ENCODE data around the gene ATG9B.
"Not testable (repeated sequence)": the region's sequence is repeated elsewhere in the genome, so short reads cannot be mapped to it uniquely, and the experiment has no call there.

ATG9B gene

DNA sequence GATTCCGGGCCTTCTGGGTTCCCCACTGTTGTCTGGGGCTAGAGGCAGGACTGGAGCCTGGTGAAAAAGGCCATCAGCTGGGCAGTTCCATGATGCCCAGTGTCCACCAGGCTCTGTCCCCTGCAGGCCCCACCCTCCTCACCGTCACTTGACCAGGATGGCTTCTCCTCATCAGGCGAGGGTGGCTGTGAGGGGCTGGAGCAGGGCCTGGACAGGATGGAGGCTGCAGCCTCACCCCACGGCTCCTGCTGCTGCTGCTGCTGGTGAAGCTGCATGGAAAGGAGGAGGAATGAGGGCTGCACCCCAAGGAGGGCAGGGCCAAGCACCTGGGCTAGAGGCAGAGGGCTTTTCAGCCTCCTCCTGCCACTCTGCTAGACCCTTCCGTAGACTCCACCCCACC lies 8.3 kb downstream of the ATG9B start:
- no peak for DNase-seq

DNA sequence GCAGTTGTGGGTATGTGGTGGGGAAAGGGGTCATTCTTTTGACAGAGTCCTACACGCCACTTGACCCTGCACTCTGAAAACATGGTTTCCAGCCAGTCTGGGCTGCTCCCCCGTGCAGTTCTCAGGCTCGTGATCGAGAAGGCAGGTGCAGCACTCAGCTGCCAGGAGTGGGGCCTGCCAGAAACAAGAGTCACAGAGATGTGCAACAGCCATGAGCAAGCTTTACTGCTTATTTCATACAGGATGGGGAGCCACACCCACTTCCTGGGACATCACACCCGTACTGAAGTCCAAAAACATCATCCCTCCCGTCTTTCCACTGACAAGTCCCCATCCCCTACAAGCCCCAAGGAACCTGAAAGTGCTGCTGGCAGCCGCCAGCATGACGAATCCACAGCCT lies 9.3 kb downstream of the ATG9B start:
- no peak for DNase-seq

DNA sequence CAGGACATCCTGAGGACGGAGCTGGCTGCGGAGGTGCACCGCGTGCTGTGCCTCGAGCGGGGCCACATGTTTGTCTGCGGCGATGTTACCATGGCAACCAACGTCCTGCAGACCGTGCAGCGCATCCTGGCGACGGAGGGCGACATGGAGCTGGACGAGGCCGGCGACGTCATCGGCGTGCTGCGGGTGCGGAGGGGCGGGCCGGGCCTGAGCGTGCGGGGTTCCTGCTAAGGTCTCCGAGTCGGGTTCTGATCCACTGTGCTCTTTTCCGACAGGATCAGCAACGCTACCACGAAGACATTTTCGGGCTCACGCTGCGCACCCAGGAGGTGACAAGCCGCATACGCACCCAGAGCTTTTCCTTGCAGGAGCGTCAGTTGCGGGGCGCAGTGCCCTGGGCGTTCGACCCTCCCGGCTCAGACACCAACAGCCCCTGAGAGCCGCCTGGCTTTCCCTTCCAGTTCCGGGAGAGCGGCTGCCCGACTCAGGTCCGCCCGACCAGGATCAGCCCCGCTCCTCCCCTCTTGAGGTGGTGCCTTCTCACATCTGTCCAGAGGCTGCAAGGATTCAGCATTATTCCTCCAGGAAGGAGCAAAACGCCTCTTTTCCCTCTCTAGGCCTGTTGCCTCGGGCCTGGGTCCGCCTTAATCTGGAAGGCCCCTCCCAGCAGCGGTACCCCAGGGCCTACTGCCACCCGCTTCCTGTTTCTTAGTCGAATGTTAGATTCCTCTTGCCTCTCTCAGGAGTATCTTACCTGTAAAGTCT lies 10.4 kb downstream of the ATG9B start:
- DNase-seq, result no peak

DNA sequence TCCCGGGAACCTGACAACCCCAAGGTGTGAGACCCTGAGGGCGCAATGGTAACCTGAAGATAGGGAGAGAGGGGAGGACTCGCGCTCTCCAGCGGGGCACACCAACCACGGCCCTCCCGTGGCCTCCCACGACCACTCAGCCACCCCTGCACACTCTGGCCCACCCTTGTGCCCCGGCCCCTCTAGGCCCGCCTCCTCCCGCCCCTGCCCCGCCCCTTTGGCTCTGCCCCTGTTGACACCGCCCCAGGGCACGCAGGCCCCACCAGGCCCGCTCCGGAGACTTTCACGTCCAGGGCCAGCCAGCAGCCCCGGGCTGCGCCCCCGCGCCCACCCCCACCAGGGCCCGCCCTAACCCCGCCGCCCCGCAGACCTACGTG lies 10.9 kb downstream of the ATG9B start:
- DNase-seq, result no peak

DNA sequence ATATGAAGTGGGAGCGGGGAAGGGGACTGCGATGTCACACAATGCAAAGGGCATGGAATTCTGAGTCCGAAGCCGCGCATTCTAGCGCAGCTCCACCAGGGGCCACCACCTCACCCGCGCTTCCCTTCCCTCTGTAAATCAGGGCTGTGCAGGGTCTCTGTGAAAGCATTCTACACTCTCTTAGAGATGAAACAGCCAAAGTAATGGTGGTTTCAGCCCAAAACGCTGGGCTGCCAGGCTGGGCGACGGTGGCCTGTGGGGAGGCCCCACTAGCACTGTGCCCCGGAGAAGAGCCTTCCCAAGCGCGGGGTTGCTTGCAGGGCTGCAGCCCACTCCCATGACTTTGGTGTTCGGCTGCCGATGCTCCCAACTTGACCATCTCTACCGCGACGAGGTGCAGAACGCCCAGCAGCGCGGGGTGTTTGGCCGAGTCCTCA lies 11.4 kb downstream of the ATG9B start:
- no peak for DNase-seq

DNA sequence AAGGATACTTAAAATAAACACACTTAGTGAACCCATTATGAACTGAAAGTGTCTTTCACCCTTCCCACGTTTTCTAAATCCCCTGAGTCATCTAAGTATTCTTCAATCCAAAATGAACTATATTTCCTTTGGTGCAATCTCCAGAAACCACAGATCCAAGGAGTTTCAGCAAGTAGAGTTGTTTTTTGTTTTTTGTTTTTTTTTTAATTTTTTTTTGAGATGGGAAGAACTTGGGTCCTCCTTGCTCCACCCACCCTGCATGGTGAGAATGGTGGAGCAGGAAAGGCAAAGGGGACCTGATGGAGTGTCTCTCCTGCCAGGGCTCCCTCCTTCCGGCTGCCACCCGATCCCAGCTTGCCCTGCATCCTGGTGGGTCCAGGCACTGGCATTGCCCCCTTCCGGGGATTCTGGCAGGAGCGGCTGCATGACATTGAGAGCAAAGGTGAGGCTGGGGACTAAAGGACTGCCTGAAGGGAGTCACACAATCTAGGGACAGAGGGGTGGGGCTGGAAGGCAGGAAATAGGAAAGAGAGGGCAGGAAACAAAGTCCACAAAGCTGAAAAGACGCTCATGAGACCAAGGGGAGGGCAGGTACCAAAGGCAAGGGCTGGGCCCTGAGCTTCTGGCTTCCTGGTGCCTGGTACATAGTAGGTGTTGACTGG lies 12.1 kb downstream of the ATG9B start:
- DNase-seq, result no peak

DNA sequence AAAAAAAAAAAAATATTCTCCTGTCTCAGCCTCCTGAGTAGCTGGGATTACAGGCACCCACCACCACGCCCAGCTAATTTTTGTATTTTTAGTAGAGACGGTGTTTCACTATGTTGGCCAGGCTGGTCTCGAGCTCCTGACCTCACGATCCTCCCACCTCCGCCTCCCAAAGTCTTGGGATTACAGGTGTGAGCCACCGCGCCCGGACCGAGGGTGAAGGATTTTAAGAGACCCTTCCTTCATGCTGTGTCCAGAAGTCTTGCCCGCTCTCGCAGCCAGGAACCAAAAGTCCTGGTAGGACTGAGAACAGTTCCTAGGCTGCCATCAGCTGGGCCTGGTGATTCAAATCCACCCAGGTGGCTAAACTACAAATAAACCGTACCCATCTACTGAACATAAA lies 12.7 kb downstream of the ATG9B start:
- DNase-seq, result not testable (repeated sequence)

DNA sequence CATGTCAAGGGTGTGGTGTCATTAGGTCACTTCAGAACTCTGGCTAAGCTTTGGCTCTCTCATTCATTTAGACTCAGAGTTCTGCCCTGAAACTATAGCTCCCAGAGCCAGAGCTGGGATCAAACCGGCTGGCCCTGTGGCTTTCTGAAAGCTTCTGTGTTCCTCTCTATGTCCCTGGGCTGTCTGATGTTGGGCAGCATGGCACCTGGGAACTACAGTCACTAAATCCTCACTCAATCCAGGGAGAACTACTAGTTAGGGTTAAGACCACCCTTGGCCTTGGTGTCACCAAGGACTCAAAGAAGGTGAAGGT lies 13.2 kb downstream of the ATG9B start:
- no peak for DNase-seq

DNA sequence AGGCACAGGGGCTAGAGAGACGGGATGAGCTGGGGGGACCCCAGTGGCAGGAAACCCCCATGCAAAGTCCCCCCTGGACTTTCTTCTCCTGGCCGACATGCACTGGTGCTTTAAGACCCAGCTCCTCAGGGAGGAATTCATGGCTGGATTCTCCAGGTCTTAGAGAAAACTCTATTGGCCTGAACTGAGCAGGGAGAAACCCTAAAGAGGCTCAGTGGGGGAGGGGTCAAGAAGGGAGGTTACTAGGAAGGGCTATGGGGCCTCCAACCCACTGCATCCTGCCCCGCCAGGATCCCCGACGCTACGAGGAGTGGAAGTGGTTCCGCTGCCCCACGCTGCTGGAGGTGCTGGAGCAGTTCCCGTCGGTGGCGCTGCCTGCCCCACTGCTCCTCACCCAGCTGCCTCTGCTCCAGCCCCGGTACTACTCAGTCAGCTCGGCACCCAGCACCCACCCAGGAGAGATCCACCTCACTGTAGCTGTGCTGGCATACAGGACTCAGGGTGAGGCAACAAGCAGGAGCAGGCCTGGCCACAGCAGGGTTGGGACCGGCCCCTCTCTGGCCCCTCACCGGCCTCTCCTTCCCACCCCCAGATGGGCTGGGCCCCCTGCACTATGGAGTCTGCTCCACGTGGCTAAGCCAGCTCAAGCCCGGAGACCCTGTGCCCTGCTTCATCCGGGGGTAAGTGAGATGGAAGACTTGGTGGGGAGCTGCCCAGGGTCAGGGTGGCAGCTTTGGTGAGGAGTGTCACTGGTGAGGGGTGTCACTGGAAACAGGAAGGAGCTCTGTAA lies 13.8 kb downstream of the ATG9B start:
- no peak for DNase-seq

DNA sequence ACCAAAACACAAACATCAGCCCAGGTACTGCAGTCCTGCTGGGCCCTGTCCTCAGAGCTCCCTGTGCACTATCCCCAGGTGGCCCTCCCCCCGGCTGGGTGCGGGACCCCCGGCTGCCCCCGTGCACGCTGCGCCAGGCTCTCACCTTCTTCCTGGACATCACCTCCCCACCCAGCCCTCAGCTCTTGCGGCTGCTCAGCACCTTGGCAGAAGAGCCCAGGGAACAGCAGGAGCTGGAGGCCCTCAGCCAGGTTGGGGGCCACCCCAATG lies 14.3 kb downstream of the ATG9B start:
- DNase-seq, result no peak

DNA sequence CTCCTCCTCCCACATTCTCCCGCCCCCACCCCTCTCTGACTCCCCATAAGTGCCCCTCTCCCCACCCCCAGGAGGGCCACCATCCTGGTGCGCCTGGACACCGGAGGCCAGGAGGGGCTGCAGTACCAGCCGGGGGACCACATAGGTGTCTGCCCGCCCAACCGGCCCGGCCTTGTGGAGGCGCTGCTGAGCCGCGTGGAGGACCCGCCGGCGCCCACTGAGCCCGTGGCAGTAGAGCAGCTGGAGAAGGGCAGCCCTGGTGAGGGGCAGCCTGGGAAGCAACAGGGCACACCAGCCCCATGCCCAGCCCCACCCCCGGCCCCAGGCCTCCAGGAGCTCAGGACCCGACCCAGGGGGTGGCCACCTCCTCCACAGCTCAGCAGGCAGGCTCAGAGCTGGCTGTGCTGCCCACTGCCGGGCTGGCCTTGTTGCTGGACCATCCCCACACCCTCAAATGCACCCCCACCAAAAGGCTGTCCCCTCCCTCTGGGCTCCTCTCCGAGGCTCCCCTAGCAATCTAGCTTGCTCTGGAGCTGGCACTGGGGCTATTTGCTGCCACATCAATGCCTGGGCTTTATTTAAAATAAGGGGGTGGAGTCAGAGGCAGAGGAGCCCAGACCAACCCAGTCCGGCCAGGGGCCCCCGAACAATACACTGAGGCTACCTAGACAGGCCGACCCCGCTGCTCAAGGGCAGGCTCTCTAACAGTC lies 14.8 kb downstream of the ATG9B start:
- DNase-seq, result no peak

DNA sequence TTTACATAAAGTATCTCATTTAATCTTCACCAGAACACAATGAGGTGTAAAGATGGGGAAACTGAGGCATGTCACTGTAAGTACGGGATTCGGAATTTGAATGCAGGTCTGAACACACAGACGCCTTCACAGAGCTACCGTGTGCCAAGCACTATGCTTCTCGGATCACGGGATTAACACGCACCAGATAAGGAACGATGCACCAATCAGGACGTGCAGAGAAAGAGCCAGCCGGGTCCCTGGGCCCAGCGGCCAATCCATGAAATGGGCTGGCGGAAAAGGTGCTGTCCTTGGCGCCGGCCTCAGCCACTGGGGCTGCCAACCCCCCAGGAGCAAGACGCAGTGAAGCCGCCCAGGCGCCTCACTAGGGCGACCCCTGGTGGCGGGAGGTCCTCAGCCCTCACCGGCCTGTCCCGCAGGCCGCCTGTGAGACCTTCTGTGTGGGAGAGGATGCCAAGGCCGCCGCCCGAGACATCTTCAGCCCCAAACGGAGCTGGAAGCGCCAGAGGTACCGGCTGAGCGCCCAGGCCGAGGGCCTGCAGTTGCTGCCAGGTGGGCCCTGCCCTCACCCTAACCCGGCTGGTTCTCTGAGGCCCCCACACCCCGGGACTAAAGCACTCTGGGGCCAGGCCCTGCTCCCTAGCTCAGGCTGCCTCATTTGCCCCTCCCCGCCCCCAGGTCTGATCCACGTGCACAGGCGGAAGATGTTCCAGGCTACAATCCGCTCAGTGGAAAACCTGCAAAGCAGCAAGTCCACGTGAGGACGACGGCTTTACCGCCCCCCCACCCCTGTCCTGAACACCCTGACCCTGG lies 15.6 kb downstream of the ATG9B start:
- DNase-seq, result no peak

DNA sequence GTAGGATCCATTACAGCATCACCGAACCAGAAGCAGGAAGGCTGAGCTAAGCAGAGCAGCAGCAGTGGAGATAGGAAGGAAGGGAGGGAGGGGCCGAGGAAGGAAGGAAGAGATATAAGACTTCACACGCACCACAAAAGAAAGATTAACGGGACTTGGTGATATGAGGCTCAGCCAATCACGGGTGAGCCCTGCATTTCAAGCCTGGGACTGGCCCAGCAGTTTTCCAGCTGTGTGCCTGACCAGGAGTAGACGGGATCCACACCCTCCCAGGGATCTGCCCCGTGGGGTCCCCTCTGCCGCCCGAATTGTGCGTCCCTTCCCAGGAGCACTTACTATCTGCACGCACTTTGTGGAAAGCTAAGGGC lies 16.2 kb downstream of the ATG9B start:
- DNase-seq, result no peak

DNA sequence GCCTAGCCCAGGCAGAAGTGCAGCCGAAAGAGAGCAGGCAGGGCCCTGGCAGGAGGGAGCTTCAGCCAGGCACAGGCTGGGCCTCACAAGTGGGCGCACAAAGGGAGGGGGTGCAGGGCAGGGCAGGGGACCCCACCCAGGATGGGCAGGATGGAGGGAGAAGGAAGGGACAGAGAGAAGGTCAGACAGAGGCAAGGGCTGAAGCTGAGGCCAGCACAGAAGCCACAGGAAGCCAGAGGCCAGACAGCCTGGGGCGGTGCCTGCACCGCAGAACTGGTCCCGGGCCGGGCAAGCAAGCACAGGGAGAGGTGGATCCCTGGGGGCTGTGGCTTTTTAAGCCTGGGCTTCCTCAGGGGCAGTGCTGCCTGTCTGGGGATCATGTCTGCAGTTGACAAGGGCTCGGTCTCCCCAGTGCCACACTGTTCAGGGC lies 16.8 kb downstream of the ATG9B start:
- DNase-seq, result no peak

DNA sequence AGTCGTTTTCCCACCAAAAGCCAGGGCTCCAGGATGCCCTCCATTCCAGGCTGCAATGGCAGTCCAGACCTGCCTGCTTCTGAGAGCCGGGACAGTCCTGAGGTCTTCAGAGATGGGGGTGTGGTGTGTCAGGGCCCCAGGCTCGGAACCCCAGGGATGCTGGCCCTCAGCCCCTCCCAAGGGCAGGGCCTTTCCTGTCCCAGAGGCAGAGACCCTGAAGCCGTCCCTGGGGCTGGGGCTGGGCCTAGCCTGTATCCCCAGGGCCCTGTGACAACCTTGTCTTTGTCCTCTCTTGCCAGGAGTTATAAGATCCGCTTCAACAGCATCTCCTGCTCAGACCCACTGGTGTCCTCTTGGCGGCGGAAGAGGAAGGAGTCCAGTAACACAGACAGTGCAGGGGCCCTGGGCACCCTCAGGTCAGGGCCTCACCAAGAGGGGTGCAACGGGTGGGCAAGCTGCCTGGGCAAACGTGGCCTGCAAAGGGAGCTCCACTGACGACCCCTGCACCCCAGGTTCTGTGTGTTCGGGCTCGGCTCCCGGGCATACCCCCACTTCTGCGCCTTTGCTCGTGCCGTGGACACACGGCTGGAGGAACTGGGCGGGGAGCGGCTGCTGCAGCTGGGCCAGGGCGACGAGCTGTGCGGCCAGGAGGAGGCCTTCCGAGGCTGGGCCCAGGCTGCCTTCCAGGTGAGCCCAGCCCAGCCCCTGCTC lies 17.5 kb downstream of the ATG9B start:
- no peak for DNase-seq

DNA sequence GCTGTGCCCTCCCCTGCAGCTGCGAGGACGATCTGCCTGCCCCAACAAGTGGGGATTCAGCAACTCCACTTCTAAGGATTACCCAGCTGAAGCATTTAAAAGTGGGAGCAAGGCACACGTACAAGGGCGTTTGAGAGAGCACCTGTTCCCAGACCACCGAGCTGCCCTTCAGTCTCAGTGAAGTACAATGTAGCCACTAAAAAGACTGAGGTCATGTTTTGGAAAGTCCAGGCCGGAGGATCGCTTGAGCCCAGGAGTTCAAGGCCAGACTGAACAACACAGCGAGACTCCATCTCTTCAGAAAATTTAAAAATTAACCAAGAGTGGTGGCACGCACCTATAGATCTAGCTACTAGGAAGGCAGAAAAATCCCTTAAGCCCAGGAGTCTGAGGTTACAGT lies 18.7 kb downstream of the ATG9B start:
- DNase-seq, result no peak

DNA sequence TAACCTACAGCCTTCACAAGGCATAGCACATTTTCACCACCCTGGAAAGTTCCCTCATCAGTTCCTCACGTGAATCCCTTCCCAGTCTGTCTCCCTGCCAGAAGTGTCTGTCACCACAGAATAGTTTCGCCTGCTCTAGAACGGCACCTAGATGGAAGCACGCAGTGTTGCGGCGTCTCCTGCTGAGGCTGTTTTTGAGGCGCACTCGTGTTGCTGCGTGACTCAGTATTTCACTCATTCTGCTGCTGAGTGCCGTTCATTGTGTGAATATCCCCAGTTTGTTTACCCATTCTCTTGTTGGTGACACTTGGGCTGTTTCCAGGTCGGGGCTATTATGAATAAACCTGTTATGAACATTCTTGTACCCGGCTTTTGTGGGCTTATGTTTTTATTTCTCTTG lies 20.7 kb downstream of the ATG9B start:
- DNase-seq, result no peak

DNA sequence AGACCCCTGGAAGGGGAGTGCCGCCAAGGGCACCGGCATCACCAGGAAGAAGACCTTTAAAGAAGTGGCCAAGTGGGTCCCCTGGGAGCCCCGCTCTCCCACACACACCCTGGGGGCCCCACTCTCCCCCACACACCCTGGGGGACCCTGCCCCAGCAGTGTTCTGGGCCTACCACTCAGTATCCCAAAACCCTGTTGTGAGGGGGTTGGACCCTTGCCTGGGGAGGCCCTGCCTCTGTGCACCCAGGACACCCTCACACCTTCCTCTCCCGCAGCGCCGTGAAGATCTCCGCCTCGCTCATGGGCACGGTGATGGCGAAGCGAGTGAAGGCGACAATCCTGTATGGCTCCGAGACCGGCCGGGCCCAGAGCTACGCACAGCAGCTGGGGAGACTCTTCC lies 22.7 kb downstream of the ATG9B start:
- DNase-seq, result no peak

DNA sequence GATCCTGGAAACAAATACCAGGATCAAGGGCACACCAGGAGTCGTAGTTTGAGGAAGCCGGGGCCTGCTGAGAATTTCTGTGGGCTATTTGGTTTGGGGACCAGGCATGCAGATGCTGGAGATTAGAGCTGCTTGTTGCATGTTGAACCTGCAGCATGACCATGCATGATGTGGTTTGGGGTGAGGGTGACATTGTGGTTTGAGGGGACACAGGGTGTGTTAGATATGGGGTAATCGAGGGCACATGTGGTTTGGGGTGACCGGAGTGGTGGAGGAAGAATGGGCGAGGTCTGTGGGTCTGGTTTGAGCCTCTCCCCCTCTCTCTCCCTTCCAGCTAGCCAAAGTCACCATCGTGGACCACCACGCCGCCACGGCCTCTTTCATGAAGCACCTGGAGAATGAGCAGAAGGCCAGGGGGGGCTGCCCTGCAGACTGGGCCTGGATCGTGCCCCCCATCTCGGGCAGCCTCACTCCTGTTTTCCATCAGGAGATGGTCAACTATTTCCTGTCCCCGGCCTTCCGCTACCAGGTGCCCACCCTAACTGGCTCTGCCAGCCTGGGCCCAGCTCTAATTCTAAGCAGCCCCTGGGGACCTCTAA lies 23.3 kb downstream of the ATG9B start:
- DNase-seq, result no peak

DNA sequence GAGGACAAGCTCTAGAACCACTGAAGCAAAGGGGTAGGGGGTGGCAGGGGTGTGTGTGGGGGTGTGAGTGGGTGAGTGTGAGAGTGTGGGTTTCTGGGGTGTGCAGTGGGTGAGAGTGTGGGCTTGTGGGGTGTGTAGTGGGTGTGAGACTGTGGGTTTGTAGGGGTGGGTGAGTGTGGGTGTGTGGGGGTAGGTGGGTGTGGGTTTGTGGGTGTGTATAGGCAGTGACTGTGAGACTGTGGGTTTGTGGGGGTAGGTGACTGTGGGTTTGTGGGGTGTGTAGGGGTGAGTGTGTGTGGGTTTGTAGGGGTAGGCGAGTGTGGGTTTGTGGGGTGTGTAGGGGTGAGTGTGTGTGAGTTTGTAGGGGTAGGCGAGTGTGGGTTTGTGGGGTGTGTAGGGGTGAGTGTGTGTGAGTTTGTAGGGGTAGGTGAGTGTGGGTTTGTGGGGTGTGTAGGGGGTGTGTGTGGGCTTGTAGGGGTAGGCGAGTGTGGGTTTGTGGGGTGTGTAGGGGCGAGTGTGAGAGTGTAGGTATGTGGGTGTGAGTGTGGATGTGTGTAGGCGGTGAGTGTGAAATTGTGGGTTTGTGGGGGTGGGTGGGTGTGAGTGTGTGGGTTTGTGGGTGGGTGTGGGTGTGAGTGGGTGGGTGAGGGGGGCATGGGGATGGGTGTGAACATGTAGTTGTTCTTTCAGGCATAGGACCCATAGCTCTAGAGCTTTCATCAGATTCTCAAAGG lies 24.6 kb downstream of the ATG9B start:
- no peak for DNase-seq

DNA sequence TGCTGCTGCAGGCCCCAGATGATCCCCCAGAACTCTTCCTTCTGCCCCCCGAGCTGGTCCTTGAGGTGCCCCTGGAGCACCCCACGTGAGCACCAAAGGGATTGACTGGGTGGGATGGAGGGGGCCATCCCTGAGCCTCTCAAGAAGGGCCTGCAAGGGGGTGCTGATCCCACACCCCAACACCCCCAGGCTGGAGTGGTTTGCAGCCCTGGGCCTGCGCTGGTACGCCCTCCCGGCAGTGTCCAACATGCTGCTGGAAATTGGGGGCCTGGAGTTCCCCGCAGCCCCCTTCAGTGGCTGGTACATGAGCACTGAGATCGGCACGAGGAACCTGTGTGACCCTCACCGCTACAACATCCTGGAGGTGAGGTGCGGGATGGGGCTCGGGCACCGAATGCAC lies 25.3 kb downstream of the ATG9B start:
- DNase-seq, result no peak

Measured in NCI-H524 treated with DMSO at 0.1 percent for 48 hours (cell line).